ENCODE measurements around the gene ARFIP2. TPM values are rescaled to one million over a fixed set of nuclear protein-coding genes. Genes with fewer than 3 reads are reported as not detected.

The ARFIP2 gene
- total RNA-seq, 3 donors from 2014 or later (not counting 1 experiment from before 2014, with no cell fraction given) = 44.7 to 62.3 (median 51.4) TPM

GRCh38 chr11:6442441-6442840 is 38.7 kb downstream of the ARFIP2 start:
- no peaks in the 10 kb centered on the region for H3K36me3 Mint-ChIP-seq
- Histone ChIP-seq H3K27me3 (ENCODE audit: control insufficient read depth, insufficient read depth, low read length) (no peaks in the 10 kb centered on the region), H3K27ac (ENCODE audit: low read length) (no peak overlapping the region), H3K4me3 (ENCODE audit: low read length) (no peak overlapping the region), H3K36me3 (ENCODE audit: control insufficient read depth, insufficient read depth, low read length) (no peaks in the 10 kb centered on the region), H3K4me1 (ENCODE audit: control insufficient read depth, insufficient read depth, low read length) (peaks cover 15% of the 10 kb centered on the region), H3K9me3 (ENCODE audit: control insufficient read depth, insufficient read depth, low read length) (no peaks in the 10 kb centered on the region)
- TF ChIP-seq CTCF (IDR thresholded peaks at IDR 0.05) = no peak
- WGBS (ENCODE audit: insufficient coverage) = 93% methylated on average over 4 of the region's 4 CpGs
- H3K27me3 Mint-ChIP-seq (ENCODE audit: low read depth in 2 of 2) = no peaks in the 10 kb centered on the region
- no peaks in the 10 kb centered on the region for H3K4me1 Mint-ChIP-seq
- H3K4me3 Mint-ChIP-seq = no peak overlapping the region
- no peaks in the 10 kb centered on the region for H3K9me3 Mint-ChIP-seq
- no peak for DNase-seq
- intact Hi-C loops (cut with micrococcal nuclease) = no loop called here
- no peak for ATAC-seq
- no peak overlapping the region for H3K27ac Mint-ChIP-seq

GRCh38 chr11:6440906-6441358 is 40.2 kb downstream of the ARFIP2 start, which contains the start of gene HPX:
HPX (minus strand) TSS chr11:6440987; CDS start chr11:6440963, 24 bp downstream.
- Mint-ChIP-seq H3K27me3 (ENCODE audit: low read depth in 2 of 2) (no peaks in the 10 kb centered on the region), H3K4me3 (no peak within 1 kb of the TSS), H3K4me1 (no peaks in the 10 kb centered on the region), H3K27ac (no peak within 1 kb of the TSS), H3K9me3 (no peaks in the 10 kb centered on the region), H3K36me3 (no peaks in the 10 kb centered on the region)
- peaks cover 17% of the 10 kb centered on the region for H3K4me1 ChIP-seq (ENCODE audit: control insufficient read depth, insufficient read depth, low read length)
- TF ChIP-seq CTCF (IDR thresholded peaks at IDR 0.05) = no peak
- no peaks in the 10 kb centered on the region for H3K36me3 ChIP-seq (ENCODE audit: control insufficient read depth, insufficient read depth, low read length)
- H3K27ac ChIP-seq (ENCODE audit: low read length) = no peak within 1 kb of the TSS
- no peak within 1 kb of the TSS for H3K4me3 ChIP-seq (ENCODE audit: low read length)
- no peaks in the 10 kb centered on the region for H3K9me3 ChIP-seq (ENCODE audit: control insufficient read depth, insufficient read depth, low read length)
- no peak for ATAC-seq
- 96% methylated on average over 3 of the region's 3 CpGs for WGBS (ENCODE audit: insufficient coverage)
- no peak for DNase-seq
- intact Hi-C loops (cut with micrococcal nuclease) = no loop called here
- no peaks in the 10 kb centered on the region for H3K27me3 ChIP-seq (ENCODE audit: control insufficient read depth, insufficient read depth, low read length)

GRCh38 chr11:6438979-6439571 is 42.1 kb downstream of the ARFIP2 start:
- Mint-ChIP-seq H3K36me3 (no peaks in the 10 kb centered on the region), H3K27me3 (ENCODE audit: low read depth in 2 of 2) (no peaks in the 10 kb centered on the region), H3K27ac (no peak overlapping the region), H3K4me1 (no peaks in the 10 kb centered on the region), H3K9me3 (no peaks in the 10 kb centered on the region), H3K4me3 (no peak overlapping the region)
- H3K9me3 ChIP-seq (ENCODE audit: control insufficient read depth, insufficient read depth, low read length) = no peaks in the 10 kb centered on the region
- H3K4me1 ChIP-seq (ENCODE audit: control insufficient read depth, insufficient read depth, low read length) = peaks cover 17% of the 10 kb centered on the region
- H3K4me3 ChIP-seq (ENCODE audit: low read length) = no peak overlapping the region
- H3K27me3 ChIP-seq (ENCODE audit: control insufficient read depth, insufficient read depth, low read length) = no peaks in the 10 kb centered on the region
- DNase-seq (peak in 1 of 2 donors; percentile 70), ATAC-seq (peak in 2 of 3 donors; percentile 31 to 50)
- H3K27ac ChIP-seq (ENCODE audit: low read length) = no peak overlapping the region
- H3K36me3 ChIP-seq (ENCODE audit: control insufficient read depth, insufficient read depth, low read length) = no peaks in the 10 kb centered on the region
- 10% methylated on average over 1 of the region's 1 CpG for WGBS (ENCODE audit: insufficient coverage)
- intact Hi-C loops (cut with micrococcal nuclease) = no loop called here
- no peak for TF ChIP-seq CTCF (IDR thresholded peaks at IDR 0.05)

DNA sequence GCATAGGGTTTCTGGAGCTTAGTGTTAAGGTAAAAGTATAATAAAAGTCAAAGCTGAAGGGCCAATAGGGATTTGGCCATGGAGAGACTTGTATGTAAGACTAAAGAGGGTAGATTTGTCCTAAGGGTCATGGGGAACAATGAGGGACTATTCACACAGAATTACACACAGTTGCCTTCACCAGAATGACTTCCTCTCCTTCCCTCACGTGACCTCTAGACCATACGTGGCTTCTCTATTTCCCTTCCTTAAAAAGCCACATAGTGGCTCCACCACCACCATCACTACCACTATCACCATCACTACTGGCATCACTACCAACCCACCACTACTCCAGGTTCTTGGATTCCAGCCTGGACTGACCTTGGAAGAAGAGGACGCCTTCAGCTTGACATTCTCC is 43.1 kb downstream of the ARFIP2 start:
- Mint-ChIP-seq H3K4me1 (no peaks in the 10 kb centered on the region), H3K4me3 (no peak overlapping the region), H3K27me3 (ENCODE audit: low read depth in 2 of 2) (no peaks in the 10 kb centered on the region), H3K9me3 (no peaks in the 10 kb centered on the region), H3K27ac (no peak overlapping the region), H3K36me3 (no peaks in the 10 kb centered on the region)
- 33% methylated on average over 3 of the region's 3 CpGs for WGBS (ENCODE audit: insufficient coverage)
- Histone ChIP-seq H3K9me3 (ENCODE audit: control insufficient read depth, insufficient read depth, low read length) (no peaks in the 10 kb centered on the region), H3K4me3 (ENCODE audit: low read length) (no peak overlapping the region), H3K36me3 (ENCODE audit: control insufficient read depth, insufficient read depth, low read length) (no peaks in the 10 kb centered on the region), H3K4me1 (ENCODE audit: control insufficient read depth, insufficient read depth, low read length) (peaks cover 17% of the 10 kb centered on the region), H3K27ac (ENCODE audit: low read length) (no peak overlapping the region), H3K27me3 (ENCODE audit: control insufficient read depth, insufficient read depth, low read length) (no peaks in the 10 kb centered on the region)
- no peak for TF ChIP-seq CTCF (IDR thresholded peaks at IDR 0.05)
- ATAC-seq (peak; percentile 24 to 71 (median 33)), DNase-seq (peak in 1 of 2 donors; percentile 34)
- intact Hi-C loops (cut with micrococcal nuclease) = no loop called here
